ENCODE results near the gene YIF1B.
"Not testable (repeated sequence)": the region's sequence is repeated elsewhere in the genome, so short reads cannot be mapped to it uniquely, and the experiment has no call there.

GRCh38 chr19:38261942-38262341, 53.8 kb downstream of the YIF1B start:
- not testable (repeated sequence) for TF ChIP-seq CTCF (IDR thresholded peaks at IDR 0.05; ENCODE audit: borderline replicate concordance, extremely low read depth, low read length, poor library complexity, severe bottlenecking); EZH2 (IDR thresholded peaks at IDR 0.05; ENCODE audit: borderline replicate concordance, low read depth, low read length, severe bottlenecking)

All from DND-41 (cell line).